Glutamatergic neuron (in vitro differentiated cells): ENCODE data around the gene TNFRSF13B. TPM values are rescaled to one million over a fixed set of nuclear protein-coding genes. Genes with fewer than 3 reads are reported as not detected.

Experiments
- DNase-seq: peaks from one replicate; pipeline ENCODE4 v3.0.0; 2022
- H3K27ac Mint-ChIP-seq: one replicate; pipeline ENCODE4 v1.8.0; 2020; ENCODE audit warnings: mild to moderate bottlenecking, mixed read lengths, inconsistent platforms; ENCODE audit not compliant: unreplicated experiment
- H3K27me3 Mint-ChIP-seq: one replicate; pipeline ENCODE4 v1.8.0; 2020; ENCODE audit warnings: mild to moderate bottlenecking, moderate library complexity, mixed read lengths, inconsistent platforms; ENCODE audit not compliant: unreplicated experiment
- H3K36me3 Mint-ChIP-seq: one replicate; pipeline ENCODE4 v1.8.0; 2020; ENCODE audit warnings: mild to moderate bottlenecking, mixed read lengths, inconsistent platforms; ENCODE audit not compliant: unreplicated experiment
- H3K4me1 Mint-ChIP-seq: one replicate; pipeline ENCODE4 v1.8.0; 2020; ENCODE audit warnings: mild to moderate bottlenecking, low read depth, mixed read lengths, inconsistent platforms; ENCODE audit not compliant: unreplicated experiment
- H3K4me3 Mint-ChIP-seq: one replicate; pipeline ENCODE4 v1.8.0; 2020; ENCODE audit warnings: mild to moderate bottlenecking, mixed read lengths, inconsistent platforms; ENCODE audit not compliant: unreplicated experiment
- H3K9me3 Mint-ChIP-seq: one replicate; pipeline ENCODE4 v1.8.0; 2020; ENCODE audit warnings: mild to moderate bottlenecking, moderate library complexity, mixed read lengths, inconsistent platforms; ENCODE audit not compliant: unreplicated experiment
- CTCF ChIP-seq: fragments of 200-600 bp; sonication (generic); IDR thresholded peaks from one replicate; pipeline ENCODE4 v1.5.0; 2021; ENCODE audit not compliant: partially characterized antibody, unreplicated experiment
- long read RNA-seq: library from polyadenylated mRNA; unstranded; transcript quantifications from one replicate; pipeline ENCODE4 v2.0.0, GENCODE V29; 2020; ENCODE audit not compliant: unreplicated experiment
- total RNA-seq: library from RNA; stranded (reverse); fragmentation: NEBNext Ultra II Directional; extraction: Animal tissue kit (Norgen Biotek cat#: 25700); gene quantifications from one replicate; pipeline ENCODE4 v1.2.1, GENCODE V29; 2021; ENCODE audit not compliant: unreplicated experiment

TNFRSF13B gene
- not detected for total RNA-seq
- long read RNA-seq, result 0 reads

DNA sequence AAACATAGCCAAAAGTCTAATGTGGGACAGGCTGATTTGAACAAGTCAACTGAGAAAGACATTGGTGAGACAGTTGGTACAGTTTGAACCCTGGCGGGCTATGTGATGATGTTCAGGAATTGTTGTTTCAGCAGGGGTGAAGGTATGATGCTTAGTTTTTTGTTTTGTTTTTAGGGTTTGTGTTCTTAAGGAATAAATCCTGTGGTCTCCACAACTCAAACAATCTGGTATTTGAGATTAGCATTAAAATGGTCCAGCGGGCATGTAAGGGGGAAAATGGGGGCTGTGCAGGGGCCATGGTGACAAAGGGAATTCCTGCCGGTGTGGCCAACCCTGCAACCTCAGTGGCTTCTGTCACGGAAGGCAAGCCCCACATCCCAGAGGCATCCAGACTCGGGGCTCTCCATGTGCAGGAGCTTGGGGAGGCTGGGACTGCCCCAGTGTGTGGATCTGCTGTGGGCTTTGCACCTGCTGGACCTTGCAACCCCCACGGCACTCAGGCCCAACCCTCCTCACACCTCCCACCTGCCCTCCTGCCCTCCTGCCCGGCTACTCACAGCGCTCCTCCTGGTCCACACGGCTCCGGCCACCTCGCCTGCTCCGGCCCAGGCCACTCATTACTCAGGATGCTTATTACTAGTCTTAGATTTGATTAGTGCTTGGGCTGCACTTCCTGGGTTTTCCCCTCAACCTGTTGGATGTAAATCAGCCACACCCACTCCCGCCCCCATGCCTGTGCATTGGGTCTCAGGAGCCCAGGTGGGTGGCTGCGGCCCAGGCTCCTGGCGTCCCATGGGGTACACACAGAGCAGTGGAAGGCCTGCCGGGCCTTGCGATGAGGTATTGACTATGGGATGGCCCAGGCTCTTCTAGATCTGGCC is at the start of gene TNFRSF13B:
Gene TNFRSF13B (minus strand): TSS at position 661 of the 881 bp plus-strand sequence. CDS start 43 bp downstream, at position 618.
- peaks cover 3% of the 10 kb centered on the region for H3K27me3 Mint-ChIP-seq
- peak within 1 kb of the TSS; percentile 5 for H3K4me3 Mint-ChIP-seq
- no peak within 1 kb of the TSS for H3K27ac Mint-ChIP-seq
- no peak for TF ChIP-seq CTCF
- H3K4me1 Mint-ChIP-seq, result peaks cover 22% of the 10 kb centered on the region
- DNase-seq, result no peak
- no peaks in the 10 kb centered on the region for H3K9me3 Mint-ChIP-seq
- peaks cover under 1% of the 10 kb centered on the region for H3K36me3 Mint-ChIP-seq

- H3K9me3 Mint-ChIP-seq, result peaks cover 2% of the 10 kb centered on the region
Measured at GRCh38 chr17:17021194-17021863, 49.4 kb upstream of the TNFRSF13B start.

DNA sequence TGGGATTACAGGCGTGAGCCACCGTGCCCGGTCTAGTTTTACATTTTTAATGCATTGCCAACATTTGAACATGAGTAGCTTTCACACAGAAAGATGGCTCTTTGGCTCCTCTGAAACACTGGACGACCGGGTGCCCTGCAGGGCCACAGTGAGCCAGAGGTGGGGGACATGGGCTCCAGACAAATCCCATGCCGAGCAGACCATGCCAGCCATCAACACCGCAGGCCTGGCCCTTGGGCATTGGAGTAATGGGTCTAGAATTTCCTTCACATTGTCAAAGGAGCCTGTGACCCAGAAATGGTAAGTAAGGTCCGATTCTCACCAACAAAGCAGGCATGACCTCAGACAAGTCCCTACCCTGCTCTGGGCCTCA is 48.9 kb upstream of the TNFRSF13B start:
- H3K36me3 Mint-ChIP-seq, result no peaks in the 10 kb centered on the region
- H3K4me1 Mint-ChIP-seq, result peaks cover 5% of the 10 kb centered on the region
- H3K27me3 Mint-ChIP-seq, result peaks cover 3% of the 10 kb centered on the region
- H3K27ac Mint-ChIP-seq, result no peak overlapping the region
- TF ChIP-seq CTCF, result no peak
- H3K9me3 Mint-ChIP-seq, result peaks cover 2% of the 10 kb centered on the region
- DNase-seq, result no peak
- H3K4me3 Mint-ChIP-seq, result no peak overlapping the region

More at GRCh38 chr17:17021194-17021863, 49.4 kb upstream of the TNFRSF13B start:
- no peak overlapping the region for H3K4me3 Mint-ChIP-seq
- no peak for DNase-seq
- peaks cover 6% of the 10 kb centered on the region for H3K4me1 Mint-ChIP-seq
- H3K27me3 Mint-ChIP-seq, result peaks cover 4% of the 10 kb centered on the region
- no peaks in the 10 kb centered on the region for H3K36me3 Mint-ChIP-seq
- no peak overlapping the region for H3K27ac Mint-ChIP-seq
- TF ChIP-seq CTCF, result no peak

DNA sequence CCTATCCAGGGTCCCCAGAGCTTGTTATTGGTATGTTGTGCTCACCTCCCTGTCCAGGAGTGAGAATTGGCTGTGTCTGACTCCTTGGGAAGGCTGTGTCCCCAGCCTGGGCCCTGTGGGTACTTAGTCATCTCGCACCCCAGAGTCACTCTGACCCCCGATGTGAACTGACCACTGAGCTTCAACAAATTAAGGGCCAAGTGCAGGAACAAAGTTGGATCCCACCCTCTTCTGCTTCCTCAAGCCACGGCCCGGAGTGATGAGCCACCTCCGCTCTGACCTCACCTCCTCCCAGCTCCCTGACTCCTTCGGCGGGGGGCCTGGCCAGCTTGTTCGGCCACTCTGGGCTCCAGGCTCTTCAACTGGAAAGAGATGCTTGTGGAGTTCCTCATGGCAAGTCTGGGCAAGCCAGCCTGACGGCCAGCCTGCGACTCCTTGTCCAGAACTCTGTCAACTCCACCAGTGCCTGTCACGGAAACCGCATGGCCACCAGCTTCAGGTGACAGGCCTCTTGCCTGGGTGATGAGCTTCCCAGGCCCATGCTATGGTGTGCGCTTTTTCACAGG is 48.1 kb upstream of the TNFRSF13B start:
- Mint-ChIP-seq H3K4me1 (peaks cover 4% of the 10 kb centered on the region), H3K36me3 (no peaks in the 10 kb centered on the region), H3K27ac (peak overlapping the region; percentile 43), H3K9me3 (peaks cover 2% of the 10 kb centered on the region), H3K4me3 (no peak overlapping the region), H3K27me3 (peaks cover 4% of the 10 kb centered on the region)
- no peak for TF ChIP-seq CTCF
- DNase-seq, result no peak

DNA sequence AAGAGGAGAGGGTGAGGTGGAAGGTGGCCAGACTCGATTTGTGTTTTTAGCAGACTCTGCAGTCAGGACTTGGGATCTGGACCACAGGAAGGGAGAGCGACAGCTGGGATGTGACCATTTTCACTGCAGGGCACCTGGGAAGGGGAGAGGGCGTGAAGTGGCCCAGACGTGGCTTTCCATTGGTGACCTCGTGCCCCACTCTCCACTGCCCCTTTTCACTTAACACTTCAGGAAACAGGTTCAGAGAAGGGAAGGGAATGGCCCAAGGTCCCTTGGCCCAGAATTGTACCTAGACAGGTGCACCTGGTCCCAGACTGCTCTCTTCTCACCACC is 47.5 kb upstream of the TNFRSF13B start:
- Mint-ChIP-seq H3K4me1 (peaks cover 4% of the 10 kb centered on the region), H3K36me3 (no peaks in the 10 kb centered on the region), H3K27me3 (peaks cover 8% of the 10 kb centered on the region), H3K27ac (no peak overlapping the region), H3K9me3 (peaks cover 2% of the 10 kb centered on the region), H3K4me3 (no peak overlapping the region)
- TF ChIP-seq CTCF, result no peak
- no peak for DNase-seq
